Cardiac fibroblast (primary cell): ENCODE results near the gene GABRA5.
"Not testable (repeated sequence)": the region's sequence is repeated elsewhere in the genome, so short reads cannot be mapped to it uniquely, and the experiment has no call there.

Experiments used
- DNase-seq, 2 donors: peaks; one replicate each; pipeline versions ENCODE4 v3.0.0 to v3.0.0-alpha.2; 2010; ENCODE audit warnings: low read depth in 2 of 2
- H3K4me3 ChIP-seq, 2 donors: replicated peaks in 1 of 2; 1 replicate in 1 of 2; 2 replicates in 1 of 2; pipeline ENCODE4 v1.5.1; 2011; ENCODE audit warnings: low read depth in 2 of 2, low read length in 2 of 2, mild to moderate bottlenecking in 2 of 2, moderate library complexity in 1 of 2
- CTCF ChIP-seq: IDR thresholded peaks from one replicate; pipeline ENCODE4 v1.5.1; 2011; ENCODE audit warnings: low read depth, mild to moderate bottlenecking, low read length, inconsistent platforms

Gene GABRA5

GRCh38 chr15:26891448-26892181, 24.8 kb downstream of the GABRA5 start:
- DNase-seq, result peak; percentile 53 to 68
- peak overlapping the region in 1 of 2 donors; percentile 12 for H3K4me3 ChIP-seq
- peak; percentile 66 for TF ChIP-seq CTCF

DNA sequence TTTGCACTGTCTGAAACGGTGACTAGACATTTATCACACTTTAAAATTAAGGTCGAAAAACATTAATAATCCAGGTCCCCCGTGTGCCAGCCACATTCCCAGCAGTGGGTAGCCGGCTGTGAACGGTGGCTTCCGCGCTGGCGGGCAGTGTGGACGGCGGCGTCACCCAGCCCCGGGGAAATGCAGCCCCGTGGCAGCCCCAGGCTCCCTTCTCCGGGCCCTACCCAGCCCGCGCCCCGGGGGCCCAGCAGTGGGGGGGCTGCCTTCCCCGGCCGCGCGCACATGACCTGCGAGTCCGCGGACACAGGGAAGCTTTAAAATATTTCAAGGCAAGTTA, 25.3 kb downstream of the GABRA5 start:
- TF ChIP-seq CTCF, result no peak
- no peak overlapping the region for H3K4me3 ChIP-seq
- no peak for DNase-seq

DNA sequence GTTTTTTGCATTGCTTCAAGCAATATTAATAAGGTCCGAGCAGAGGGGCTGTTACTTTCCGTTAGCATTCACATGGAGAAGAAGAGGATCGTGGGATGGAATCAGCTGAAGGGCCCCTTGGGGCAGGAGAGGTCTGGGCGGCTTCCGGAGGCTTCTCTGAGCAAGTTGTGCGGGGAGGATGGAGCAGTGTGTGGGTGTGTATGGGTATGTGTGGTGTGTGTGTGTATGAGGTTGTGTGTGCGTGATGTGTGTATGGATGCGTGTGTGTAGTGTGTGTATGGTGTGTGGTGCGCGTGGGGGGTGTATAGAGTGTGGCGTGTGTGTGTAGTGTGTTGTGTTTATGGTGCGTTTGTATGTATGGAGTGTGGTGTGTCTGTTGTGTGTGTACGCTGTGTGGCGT, 25.8 kb downstream of the GABRA5 start:
- no peak for TF ChIP-seq CTCF
- DNase-seq, result no peak
- H3K4me3 ChIP-seq, result no peak overlapping the region

- TF ChIP-seq CTCF, result no peak
- DNase-seq, result no peak
- no peak overlapping the region for H3K4me3 ChIP-seq
Measured at GRCh38 chr15:26893351-26894065, 26.6 kb downstream of the GABRA5 start.

- no peak overlapping the region for H3K4me3 ChIP-seq
- no peak for TF ChIP-seq CTCF
- DNase-seq, result no peak
Measured at GRCh38 chr15:26894181-26894580, 27.3 kb downstream of the GABRA5 start.

GRCh38 chr15:26895346-26895745, 28.5 kb downstream of the GABRA5 start:
- H3K4me3 ChIP-seq, DNase-seq: not testable (repeated sequence)

GRCh38 chr15:26899658-26900057, 32.8 kb downstream of the GABRA5 start:
- DNase-seq, result no peak
- no peak for TF ChIP-seq CTCF
- no peak overlapping the region for H3K4me3 ChIP-seq
